Measurements from ENCODE around the gene TBC1D9B.

Gene TBC1D9B

DNA sequence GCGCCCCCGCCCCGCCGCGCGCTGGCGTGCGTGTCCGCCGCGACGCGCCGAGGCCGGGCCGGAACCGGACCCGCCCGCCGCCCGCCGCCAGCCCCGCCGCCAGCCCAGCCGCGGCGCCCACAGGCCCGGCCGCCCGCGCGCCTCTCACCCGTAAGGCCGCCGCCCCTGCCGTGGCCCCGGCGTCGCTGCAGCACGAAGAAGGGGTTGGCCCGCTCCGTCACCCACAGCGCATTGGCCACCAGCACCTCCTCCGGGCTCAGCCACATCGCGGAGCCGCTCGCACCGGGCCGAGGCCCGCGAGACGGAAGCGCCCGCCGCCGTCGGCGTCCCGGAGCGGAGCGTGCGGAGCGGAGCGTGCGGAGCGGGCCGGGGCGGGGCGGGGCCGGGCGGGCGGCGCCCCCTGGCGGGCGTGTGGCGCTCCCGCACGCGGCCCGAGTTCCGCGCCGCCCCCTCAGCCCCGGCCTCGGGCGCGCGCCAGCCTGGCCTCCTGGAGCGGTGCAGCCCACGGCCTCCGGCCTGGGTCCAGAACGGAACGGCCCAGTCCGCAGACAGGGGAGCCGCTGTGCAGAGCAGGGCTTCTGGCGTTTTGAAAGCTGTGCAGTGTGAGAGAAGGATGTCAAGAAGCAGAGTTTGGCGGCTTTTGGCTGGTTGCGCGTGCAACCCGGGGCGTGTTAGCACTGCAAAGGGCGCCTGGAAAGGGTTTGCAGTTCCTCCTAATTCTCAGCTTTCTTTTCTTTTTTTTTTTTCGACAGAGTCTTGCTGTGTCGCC lies at the start of gene TBC1D9B:
TSS of gene TBC1D9B (minus strand) at position 342 of the 769 bp plus-strand sequence. CDS start at position 266, 76 bp downstream.
- peak; percentile 82 for DNase-seq

DNA sequence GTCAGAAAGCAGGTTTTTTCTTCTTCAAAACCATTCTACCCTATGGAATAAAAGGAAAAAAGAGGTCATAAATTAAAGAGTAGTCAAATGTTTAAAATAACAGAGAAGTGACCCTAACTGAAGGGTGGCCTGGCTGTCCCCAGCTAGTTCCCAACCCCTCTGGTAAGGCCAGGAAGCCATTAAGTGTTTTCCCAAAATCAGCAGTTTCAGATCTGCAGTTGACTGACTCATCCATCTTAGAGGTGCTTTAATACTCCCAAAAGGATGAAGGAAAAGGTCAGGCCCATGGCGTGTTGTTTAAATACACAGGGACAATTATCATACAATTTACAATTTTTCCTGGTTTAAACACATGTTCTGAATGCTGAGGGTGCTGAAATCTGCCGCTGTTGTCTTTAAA lies 47.9 kb upstream of the TBC1D9B start:
- DNase-seq = no peak

DNA sequence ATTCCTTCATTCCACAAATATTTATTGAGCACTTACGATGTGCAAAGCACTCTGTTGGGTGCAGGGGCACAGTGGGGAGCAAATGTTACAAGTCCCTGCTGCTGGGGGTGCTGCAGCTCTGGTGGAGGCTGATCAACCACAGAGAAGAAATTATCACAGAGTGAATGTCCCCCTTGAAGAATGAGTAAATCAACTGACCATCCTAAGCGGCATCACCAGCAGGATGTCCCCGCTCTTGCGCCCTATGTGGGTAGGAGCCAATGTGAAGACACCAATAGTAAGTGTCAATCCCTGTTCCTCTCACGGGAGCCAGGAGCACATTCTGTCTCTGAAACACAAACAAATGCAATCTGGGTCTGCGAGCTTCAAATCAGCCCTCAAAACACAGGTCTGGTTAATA lies 47.4 kb upstream of the TBC1D9B start:
- DNase-seq = no peak

DNA sequence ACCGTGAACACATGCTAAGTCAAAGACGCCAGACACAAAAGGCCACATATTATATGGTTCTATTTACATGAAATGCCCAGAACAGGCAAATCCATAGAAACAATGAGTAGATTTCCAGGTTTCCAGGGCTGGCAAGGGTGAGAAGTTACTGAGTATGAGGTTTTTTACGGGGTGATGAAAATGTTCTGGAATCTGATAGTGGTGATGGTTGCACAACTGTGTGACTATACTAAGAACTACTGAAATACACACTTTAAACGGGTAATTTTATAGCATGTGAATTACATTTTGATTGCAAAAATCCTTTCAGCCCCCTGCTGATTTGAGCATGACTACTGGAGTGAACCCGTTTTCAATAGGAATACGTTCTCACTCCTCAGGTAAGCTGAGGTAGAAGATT lies 46.7 kb upstream of the TBC1D9B start:
- DNase-seq = no peak

DNA sequence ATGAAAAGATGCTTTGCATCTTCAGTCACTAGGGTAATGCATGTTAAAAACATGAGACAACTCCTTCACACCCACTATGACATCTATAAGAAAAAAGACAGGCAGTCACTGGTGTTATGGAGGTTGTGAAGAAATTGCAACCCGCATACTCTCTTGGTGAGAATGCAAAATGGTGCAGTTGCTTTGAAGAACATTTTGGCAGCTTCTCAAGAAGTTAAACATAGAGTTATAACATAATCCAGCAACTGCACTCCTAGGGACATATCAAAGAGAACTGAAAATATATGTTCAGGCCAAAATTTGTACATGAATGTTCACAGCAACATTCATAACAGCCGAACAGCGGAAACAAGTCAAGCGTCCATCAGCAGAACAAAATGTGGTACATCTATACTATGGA lies 46.3 kb upstream of the TBC1D9B start:
- no peak for DNase-seq

DNA sequence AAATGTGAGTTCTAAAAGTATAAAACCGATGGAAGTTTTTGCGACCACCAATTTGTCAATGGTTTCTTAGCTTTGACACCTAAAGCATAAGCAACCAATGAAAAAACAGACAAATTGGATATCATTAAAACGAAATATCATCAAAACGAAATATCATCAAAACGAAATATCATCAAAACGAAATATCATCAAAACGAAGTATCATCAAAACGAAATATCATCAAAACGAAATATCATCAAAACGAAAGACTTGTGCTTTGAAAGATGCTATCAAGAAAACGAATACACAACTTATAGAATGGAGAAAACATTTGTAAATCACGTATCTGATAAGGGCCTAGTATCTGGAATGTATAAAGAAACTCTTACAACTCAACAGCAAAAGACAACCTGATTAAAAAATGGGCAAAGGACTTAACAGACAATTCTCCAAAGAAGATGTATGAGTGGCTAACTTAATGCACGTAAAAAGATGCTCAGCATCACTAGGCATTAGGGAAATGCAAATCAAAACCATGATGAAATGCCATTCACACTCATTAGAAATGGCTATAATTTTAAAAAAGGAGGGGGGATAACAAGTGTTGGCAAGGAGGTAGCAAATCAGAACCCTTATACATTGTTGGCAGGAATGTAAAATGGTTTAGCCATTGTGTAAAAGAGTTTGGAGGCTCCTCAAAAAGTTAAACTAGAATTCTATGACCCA lies 29.4 kb upstream of the TBC1D9B start:
- DNase-seq = no peak

DNA sequence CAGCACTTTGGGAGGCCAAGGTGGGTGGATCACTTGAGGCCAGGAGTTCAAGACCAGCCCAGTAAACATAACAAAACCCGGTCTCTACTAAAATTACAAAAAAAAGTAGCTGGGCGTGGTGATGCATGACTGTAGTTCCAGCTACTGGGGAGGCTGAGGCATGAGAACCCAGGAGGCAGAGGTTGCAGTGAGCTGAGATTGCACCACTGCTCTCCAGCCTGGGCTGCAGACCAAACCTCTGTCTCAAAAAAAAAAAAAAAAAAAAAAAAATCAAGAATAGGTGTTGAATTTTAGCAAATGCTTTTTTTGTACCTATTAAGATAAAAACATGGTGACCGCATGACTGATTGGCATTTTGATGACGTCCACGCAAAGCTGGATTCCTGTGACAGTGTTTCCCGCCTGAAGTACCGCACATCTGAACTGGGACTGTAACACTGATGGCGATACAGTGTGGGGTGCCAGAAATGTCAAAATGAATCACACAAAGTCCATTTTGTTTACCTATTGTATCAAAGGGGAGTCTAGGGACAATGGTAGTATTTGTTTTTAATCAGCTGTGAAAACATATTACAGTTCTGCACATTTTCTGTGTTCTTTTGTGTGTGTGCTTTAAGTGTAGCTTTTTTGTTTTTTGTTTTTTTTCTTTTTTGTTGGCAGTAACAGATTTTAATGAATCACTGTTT lies 23.2 kb upstream of the TBC1D9B start:
- no peak for DNase-seq

DNA sequence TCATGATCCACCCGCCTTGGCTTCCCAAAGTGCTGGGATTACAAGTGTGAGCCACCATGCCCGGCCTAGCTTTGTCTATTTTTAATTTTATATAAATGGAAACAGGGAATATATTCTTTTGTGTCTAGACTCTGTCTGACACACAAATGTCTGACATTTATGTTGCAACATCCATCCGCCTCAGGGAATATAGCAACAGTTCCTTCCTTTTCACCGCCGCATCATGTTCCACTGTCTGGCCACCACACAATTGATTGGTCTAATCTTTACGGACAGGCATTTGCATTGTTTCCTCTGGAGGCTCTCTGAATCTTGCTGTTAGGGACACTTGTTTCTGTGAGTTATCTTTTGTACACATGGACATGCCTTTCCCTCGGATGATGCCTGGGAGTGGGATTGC lies 20.1 kb upstream of the TBC1D9B start:
- no peak for DNase-seq

DNA sequence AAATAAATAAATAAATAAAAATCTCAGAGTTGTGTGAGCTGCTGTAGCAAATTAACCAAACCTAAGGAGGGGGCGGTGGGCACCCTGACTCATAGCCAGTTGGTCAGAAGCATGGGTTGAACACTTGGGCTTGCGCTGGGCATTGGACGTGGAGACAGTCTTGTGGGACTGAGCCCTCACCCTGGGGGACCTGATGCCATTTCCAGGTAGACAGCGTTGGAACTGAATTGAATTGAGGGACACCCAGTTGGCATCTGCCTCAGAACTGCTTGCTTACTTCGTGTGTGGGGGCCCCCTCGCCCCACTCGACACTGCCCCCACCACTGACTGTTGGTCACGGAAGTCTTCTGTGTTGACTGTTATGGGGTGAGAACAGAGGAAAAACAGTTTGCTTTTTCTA lies 19.0 kb upstream of the TBC1D9B start:
- DNase-seq = no peak

DNA sequence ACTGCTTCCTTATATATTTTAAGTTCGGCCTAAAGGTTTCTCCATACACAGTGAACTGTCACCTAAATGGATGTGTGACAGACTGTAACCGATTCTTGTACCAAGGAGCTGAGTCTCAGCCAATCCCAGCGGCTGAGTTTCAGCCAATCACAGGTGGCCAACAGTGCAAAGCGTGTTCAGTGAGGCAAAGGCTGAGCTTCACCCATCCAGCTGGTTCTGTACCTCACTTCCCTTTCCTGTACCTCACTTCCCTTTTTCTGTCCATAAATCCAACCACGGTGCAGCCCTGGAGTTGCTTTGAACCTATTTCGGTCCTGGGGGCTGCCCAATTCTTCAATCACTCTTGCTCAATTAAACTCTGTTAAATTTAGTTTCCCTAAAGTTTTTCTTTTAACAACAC lies 15.7 kb upstream of the TBC1D9B start:
- no peak for DNase-seq

DNA sequence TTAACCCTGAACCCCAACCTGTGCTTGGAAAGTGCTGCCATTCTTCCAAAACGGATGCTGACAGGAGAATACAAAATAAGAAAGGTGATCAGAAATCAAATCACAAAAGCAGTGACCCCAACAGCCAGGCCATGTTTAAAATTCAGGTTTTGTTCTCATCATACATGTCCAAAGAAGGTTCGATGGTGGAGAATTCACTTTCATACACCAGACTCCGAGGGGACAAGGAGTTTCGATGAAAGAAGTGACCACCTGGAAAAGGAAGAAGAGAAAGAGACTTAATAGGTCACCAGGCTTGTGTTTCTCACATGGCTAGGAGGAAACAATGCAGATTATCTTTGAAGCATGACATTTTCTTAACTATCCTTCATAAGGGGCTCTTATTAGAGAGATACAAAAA lies 12.5 kb upstream of the TBC1D9B start:
- DNase-seq = no peak

DNA sequence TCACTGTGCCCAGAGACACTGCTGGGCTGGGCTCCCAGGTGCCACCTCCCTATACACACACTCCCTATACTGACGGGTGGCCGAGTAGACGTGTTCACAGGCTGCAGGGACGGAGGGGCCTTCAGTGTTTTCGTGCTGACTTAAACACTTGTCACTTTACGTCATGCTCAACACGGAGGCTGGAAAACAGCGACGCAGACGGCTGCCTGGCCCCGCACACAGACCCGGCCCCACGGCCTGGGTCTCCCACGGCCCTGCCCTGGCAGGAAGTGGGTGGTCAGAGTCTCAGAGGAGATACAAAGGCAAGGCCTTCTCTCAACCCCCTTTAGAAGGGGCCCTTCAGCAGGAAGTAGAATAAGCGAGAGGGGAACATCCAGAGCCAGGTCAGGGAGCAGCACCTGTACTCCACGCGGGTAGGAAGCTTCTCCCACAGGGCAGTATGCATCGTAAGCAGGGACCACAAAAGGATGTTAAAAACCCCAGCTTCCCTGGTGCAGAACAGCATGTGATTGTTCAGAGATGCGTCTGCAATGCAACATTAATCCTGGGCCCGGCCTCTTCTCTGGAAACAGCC lies 11.9 kb upstream of the TBC1D9B start:
- peak; percentile 38 for DNase-seq

DNA sequence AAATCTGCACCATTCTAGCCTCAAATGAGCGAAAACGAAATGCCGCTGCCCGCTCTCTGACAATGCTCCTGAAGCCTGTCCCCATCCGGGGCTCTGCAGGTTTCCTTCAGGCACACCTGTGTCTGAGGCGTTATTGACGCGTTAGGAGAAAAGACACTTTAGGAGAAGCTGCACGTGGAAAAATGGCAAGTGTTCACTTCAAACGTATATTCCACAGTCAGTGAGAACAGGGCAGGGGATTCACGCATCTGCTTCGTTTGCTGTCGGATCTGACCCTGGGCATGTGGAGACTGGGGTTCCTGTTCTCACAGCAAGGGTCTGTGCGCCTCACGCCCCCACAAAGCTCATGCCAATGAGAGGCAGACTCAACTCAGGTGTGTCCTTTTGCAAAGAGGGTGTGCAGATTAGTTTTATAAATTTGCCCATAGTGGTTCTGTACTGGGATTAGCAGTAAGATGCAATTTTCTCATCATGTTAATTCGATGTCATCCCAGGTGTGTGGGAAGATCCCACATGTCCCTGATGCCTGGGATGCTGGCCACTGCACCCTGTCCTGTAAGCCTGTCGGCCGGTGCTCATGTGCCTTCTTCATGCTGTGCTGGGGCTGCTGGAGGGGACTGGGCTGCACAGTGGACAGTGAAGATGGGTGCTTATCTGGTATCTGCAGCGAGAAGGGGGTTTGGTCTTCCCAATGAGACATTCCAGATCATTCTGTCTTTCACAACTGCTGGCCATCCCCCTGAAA lies 11.2 kb upstream of the TBC1D9B start:
- DNase-seq = peak; percentile 20

DNA sequence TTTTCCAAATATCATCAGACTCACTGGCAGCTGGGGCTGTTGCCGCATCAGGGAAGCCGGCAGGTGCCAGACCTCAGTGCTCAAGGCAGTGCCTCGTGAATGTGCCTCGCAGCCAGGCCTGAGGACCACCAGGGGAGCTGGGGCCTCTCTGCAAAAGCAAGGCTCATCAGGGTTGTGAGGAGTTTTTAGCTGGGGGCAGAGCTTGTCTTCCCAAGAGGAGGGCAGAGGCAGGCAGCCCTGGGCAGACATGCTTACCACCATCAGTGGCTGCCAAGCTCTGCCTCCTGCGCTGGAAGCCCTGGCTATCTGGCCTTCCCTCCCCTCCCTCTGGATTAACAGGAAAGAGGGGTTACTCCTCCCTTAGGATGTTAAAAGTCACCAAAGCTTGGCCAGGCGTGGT lies 8.8 kb upstream of the TBC1D9B start:
- DNase-seq = no peak

DNA sequence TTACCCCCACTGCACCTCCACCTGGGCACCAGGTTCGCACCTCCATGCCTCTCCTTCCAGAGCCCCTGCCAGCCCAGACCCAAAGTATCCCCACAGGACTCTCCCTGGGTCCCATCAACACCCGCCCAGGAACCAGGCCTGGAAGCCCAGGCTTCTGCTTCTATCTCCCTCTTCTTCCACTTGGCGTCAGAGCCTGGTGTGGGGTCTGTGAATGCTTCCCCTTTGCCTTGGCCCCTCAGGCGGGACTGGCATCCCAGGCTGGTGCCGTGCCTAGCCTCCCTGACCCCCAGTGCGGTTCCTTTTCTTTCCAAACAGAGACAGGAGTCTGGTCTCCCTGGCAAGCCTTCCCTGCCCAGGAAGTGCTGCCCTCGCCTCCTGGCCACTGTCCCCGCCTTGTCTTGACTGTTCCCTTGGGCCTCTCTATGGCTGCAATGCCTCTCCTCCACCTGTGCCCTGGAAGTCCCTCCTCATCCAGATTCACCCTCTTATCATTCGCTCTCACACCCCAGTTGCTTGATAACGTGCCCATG lies 7.8 kb upstream of the TBC1D9B start:
- no peak for DNase-seq

DNA sequence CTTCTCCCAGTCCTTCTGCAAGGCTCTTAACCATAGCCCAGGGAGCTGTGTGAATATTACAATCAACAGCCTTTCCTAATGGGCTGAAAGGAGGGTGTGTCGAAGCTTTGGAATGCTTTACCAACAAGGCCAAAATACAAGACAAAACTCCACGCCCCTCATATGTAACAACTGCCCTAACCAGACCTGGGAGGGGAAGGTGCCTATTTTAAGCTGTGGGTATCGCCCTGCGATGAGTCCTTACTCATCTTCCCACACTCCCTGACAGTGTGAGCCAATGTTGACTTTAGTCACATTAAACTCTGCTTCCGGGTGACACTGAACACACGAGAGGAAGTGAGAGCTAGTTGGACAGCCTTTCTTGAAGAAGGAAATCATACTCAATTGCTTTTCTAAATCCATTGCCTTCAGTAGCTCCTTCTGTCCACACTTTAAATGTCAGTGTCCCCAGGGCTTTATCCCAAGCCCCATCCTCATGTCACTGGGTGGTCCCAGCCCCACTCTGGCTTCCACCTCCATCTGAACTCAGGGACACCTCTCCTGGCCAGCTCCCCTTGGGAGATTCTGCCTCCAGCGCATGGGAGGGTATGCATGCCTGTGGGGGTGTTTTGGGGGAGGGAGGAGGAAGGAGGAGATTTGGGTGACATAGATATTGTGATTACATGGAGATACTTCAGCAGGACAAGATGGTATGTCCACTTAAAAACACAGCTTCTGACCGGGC lies 6.5 kb upstream of the TBC1D9B start:
- no peak for DNase-seq

DNA sequence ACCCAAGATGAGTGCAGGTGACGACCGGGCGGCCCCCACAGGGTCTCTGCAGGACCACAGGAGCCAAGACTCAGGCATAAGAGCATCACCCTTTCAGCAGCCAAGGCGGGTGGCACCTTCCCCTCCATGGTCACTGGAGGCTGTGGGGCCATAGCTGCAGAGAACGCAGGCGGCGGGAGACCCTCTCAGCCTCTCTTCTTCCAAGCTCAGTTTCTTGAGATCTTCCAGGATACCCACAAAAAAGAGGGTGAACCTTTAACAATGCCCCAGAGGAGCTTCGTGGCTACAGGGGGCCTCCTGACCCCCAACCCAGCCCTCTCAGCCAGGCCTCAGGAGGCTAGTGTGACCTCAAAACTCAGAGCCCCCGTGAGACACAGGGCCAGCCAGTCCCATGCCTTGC lies 5.8 kb upstream of the TBC1D9B start:
- DNase-seq = no peak

DNA sequence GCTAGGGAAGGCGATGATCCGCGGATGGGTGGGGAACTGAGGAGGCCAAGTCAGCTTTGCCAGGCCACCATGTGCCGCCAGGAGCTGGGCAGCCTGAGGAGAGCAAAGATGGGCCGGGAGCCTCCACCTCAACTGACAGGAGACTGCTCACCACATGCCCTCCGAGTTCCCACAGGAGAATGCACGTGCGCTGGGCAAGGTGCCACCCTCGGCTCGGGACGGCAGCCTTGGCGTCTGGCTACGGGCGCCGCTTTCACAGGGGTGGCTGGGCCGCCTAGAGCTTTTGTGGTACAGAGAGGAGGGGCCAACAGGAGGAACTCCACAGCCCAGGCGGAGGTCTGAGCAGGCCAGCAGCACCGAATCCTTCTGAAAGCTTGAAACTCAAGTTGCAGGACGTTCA lies 5.3 kb upstream of the TBC1D9B start:
- no peak for DNase-seq

DNA sequence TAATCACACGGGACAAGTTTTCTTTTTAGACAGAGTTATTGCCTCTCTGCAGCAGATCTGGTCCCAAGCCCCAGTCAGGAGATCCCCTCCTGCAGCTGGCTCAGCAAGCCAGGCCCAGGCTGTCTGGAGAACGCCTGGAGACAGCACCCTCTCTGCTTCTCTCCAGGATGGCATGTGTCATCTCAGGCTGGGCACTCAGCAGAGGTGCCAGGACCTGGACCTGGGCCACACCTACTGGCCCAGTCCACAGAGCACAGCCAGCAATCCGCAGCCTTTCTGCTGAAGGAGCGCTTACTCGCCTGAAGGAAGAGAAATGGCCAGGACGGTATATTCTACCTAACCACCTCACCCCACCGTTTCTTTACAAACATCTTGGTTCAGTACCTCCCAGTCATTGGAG lies 4.7 kb upstream of the TBC1D9B start:
- no peak for DNase-seq

DNA sequence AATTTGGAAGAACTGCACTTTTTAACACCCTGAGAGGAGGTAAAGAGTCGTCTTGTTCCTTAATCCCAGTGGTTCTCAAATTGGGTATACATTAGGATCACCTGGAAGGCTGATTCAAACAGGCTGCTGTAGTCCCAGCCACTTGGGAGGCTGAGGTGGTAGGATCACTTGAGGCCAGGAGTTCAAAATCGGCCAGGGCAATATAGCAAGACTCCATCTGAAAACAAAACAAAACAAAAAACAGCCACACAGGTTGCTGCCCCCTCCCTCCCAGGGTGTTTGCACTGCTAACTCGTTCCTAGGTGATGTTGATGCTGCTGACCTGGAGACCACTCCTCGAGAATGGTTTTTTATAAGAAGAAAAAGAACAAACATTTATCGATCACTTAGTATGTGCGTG lies 1.5 kb upstream of the TBC1D9B start:
- DNase-seq = no peak

DNA sequence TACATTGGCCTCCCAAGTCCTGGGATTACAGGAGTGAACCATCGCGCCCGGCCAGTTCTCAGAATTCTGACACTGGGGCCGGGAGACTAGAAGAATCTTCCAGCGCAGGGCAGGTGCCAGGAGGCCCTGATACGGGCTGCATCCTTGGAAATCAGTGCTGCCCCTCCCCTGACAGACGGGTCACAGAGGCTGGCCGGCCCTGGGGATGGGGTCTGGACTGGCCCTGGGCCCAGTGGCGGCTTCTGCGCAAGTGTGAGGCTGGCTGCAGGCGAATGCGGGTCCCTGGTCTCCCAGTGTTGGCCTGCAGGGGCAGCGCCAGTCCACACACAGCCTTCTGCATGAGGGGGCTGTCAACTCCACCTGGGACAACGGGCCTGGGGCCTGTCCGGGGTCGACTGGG lies 831 bp upstream of the TBC1D9B start:
- DNase-seq = no peak

Data from activated CD8-positive, alpha-beta memory T cell treated with anti-CD3 and anti-CD28 coated beads, Interleukin-2, amount 50 U/mL, for 48 hours (primary cell).